ENCODE results near the gene ALDH3A1.

DNA sequence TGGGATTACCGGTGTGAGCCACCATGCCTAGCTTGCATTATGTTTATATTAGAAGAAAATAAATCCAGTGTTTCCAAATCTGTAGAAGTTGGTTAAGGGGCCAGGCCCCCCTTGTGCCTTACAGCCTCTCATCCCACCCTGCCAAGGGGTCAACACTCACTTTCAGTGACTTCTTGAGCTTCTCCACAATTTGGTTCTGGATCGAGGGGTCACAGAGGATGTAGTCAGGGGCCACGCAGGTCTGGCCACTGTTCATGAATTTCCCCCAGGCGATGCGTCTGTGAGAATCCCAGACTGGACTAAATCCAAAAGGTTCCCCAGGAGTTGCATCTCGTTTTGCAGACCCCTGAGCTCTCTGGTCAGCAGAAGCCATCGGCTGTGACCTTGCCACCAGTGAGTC, 7.2 kb downstream of the ALDH3A1 start:
- no peak for TF ChIP-seq ZNF274 (IDR thresholded peaks at IDR 0.05; ENCODE audit: low read depth, low read length)
- no peak for TF ChIP-seq SUZ12 (IDR thresholded peaks at IDR 0.05; ENCODE audit: extremely low read depth, insufficient read depth, insufficient read length)

Data from NT2/D1 (cell line).